OCI-LY1 (cell line): Measurements from ENCODE around the gene MECR.

Experiments
- H2AFZ ChIP-seq: fragments of 200-600 bp; sonication (generic), shearing (Covaris generic); 2 replicates; pipeline ENCODE4 v1.6.0; 2014; ENCODE audit warnings: antibody characterized with exemption, mild to moderate bottlenecking, low read length
- H3F3A ChIP-seq: fragments of 200-600 bp; sonication (generic), shearing (Covaris generic); 2 replicates; pipeline ENCODE4 v1.6.0; 2014; ENCODE audit warnings: mild to moderate bottlenecking, antibody characterized with exemption, low read length, moderate library complexity; ENCODE audit not compliant: insufficient read depth
- H3K27ac ChIP-seq: fragments of 200-600 bp; sonication (generic); 2 replicates; pipeline ENCODE4 v1.5.1; 2014; ENCODE audit warnings: low read length, mixed run types, mild to moderate bottlenecking, low read depth; ENCODE audit not compliant: poor library complexity, severe bottlenecking
- H3K27me3 ChIP-seq: fragments of 200-600 bp; sonication (generic); 2 replicates; pipeline ENCODE4 v1.6.0; 2014; ENCODE audit warnings: antibody characterized with exemption, mild to moderate bottlenecking, low read length, moderate library complexity; ENCODE audit not compliant: insufficient read depth
- H3K36me3 ChIP-seq: fragments of 200-600 bp; sonication (generic); 2 replicates; pipeline ENCODE4 v1.6.1; 2014; ENCODE audit warnings: mild to moderate bottlenecking, antibody characterized with exemption, low read length, moderate library complexity, mixed read lengths; ENCODE audit not compliant: insufficient read depth
- H3K4me1 ChIP-seq: fragments of 200-600 bp; sonication (generic); 2 replicates; pipeline ENCODE4 v1.5.1; 2014; ENCODE audit warnings: mild to moderate bottlenecking, low read length, moderate library complexity; ENCODE audit not compliant: insufficient read depth, severe bottlenecking
- H3K4me2 ChIP-seq: fragments of 200-600 bp; sonication (generic), shearing (Covaris generic); 2 replicates; pipeline ENCODE4 v1.6.1; 2014; ENCODE audit warnings: low read length
- H3K4me3 ChIP-seq: fragments of 200-600 bp; sonication (generic); 2 replicates; pipeline ENCODE4 v1.5.1; 2014; ENCODE audit warnings: low read length, low read depth, mild to moderate bottlenecking, mixed read lengths; ENCODE audit not compliant: poor library complexity, severe bottlenecking
- H3K79me2 ChIP-seq: fragments of 200-600 bp; shearing (Covaris generic); 2 replicates; pipeline ENCODE4 v1.6.1; 2016; ENCODE audit warnings: mixed run types, low read length, mixed read lengths; ENCODE audit not compliant: insufficient read depth
- H3K9ac ChIP-seq: fragments of 200-600 bp; sonication (generic), shearing (Covaris generic); 2 replicates; pipeline ENCODE4 v1.6.1; 2014; ENCODE audit warnings: mild to moderate bottlenecking, low read length, mixed read lengths
- H3K9me2 ChIP-seq: fragments of 200-600 bp; sonication (generic), shearing (Covaris generic); 2 replicates; pipeline ENCODE4 v1.6.1; 2014; ENCODE audit warnings: low read depth, mild to moderate bottlenecking, low read length, mixed read lengths
- H3K9me3 ChIP-seq: fragments of 200-600 bp; shearing (Covaris generic); 2 replicates; pipeline ENCODE4 v1.6.1; 2014; ENCODE audit warnings: low read length, mixed read lengths
- H4K20me1 ChIP-seq: fragments of 200-600 bp; sonication (generic), shearing (Covaris generic); 2 replicates; pipeline ENCODE4 v1.6.0; 2016; ENCODE audit warnings: mild to moderate bottlenecking, low read length; ENCODE audit not compliant: insufficient read depth
- EZH2 ChIP-seq: fragments of 200-600 bp; sonication (generic), shearing (Covaris generic); IDR thresholded peaks from 2 replicates; pipeline ENCODE4 v1.8.0; 2017; ENCODE audit warnings: borderline replicate concordance, mixed run types, mild to moderate bottlenecking, antibody characterized with exemption, low read length, moderate library complexity, mixed read lengths
- TF ChIP-seq, protein P1 (sequence below): fragments of 200-600 bp; sonication (generic), shearing (Covaris generic); IDR thresholded peaks from 2 replicates; pipeline ENCODE4 v1.5.1; 2017; ENCODE audit warnings: mild to moderate bottlenecking, antibody characterized with exemption, low read length, moderate library complexity, mixed read lengths

MECR gene

DNA sequence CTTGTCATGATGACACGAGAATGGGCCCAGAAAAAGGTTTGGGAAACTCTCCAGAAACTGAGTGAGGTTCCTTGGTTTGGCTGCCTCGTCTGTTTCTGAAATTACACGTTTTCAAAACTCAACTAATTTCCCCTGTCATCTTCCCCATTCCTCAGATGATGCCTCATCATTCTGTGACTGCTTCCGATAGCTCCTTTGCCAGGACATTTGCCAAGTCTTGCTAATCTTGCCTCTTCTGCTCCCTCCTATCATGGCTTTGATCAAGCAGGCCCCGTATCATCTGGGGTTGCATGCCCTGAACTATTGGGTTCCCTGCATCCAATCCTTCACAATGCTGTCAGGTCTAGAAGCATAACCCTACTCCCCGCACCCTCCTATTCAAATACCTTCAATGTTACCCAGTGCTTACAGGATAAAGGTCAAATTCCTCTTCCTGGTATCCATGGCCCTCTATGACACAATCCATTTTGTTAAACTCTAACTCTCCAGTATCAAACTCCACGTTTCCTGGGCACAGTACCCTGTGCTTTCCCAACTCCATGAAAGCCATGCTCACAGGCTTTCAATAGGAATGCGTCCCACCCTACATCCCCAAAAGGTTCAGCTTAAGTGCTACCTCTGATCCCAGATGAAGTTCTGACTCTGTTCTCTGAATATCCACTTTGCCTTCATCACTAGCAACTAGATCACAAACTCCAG, 84.8 kb downstream of the MECR start:
- Histone ChIP-seq H3K79me2 (no peaks in the 10 kb centered on the region), H3K36me3 (peaks cover 62% of the 10 kb centered on the region), H3K27me3 (no peaks in the 10 kb centered on the region), H3K9me2 (no peaks in the 10 kb centered on the region), H3K4me1 (no peaks in the 10 kb centered on the region), H4K20me1 (no peaks in the 10 kb centered on the region), H3F3A (no peaks in the 10 kb centered on the region; the same call in 1 of the 2 replicates), H3K27ac (no peak overlapping the region), H3K4me2 (no peak overlapping the region), H3K9me3 (no peaks in the 10 kb centered on the region), H3K4me3 (no peak overlapping the region), H2AFZ (no peak overlapping the region), H3K9ac (no peak overlapping the region)
- no peak for TF ChIP-seq EZH2
- TF ChIP-seq, protein P1, sequence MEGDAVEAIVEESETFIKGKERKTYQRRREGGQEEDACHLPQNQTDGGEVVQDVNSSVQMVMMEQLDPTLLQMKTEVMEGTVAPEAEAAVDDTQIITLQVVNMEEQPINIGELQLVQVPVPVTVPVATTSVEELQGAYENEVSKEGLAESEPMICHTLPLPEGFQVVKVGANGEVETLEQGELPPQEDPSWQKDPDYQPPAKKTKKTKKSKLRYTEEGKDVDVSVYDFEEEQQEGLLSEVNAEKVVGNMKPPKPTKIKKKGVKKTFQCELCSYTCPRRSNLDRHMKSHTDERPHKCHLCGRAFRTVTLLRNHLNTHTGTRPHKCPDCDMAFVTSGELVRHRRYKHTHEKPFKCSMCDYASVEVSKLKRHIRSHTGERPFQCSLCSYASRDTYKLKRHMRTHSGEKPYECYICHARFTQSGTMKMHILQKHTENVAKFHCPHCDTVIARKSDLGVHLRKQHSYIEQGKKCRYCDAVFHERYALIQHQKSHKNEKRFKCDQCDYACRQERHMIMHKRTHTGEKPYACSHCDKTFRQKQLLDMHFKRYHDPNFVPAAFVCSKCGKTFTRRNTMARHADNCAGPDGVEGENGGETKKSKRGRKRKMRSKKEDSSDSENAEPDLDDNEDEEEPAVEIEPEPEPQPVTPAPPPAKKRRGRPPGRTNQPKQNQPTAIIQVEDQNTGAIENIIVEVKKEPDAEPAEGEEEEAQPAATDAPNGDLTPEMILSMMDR, result no peak

DNA sequence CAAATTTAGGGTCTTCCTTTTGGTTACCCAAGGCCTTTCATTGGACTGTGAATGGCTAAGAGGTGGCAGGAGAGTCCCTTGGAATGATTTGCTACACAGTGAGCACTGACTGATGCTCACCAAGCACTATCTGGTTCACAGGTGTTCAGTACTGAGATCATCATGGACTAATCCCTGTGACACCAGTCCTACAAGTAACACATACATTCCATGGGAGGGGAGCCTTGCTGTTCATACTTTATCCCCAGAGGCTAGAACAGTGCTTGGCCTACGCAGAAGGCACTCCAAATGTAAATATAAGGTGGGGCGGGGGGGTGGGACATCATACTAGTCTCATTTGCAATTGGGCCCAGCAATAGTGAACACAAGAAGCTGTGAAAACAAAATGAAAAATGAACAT, 86.6 kb downstream of the MECR start:
- peaks cover 47% of the 10 kb centered on the region for H3K36me3 ChIP-seq
- no peaks in the 10 kb centered on the region for H3K9me3 ChIP-seq
- H3K27ac ChIP-seq, result no peak overlapping the region
- H3K79me2 ChIP-seq, result no peaks in the 10 kb centered on the region
- H3K4me2 ChIP-seq, result no peak overlapping the region
- H3K9ac ChIP-seq, result no peak overlapping the region
- no peak overlapping the region for H3K4me3 ChIP-seq
- H3K9me2 ChIP-seq, result no peaks in the 10 kb centered on the region
- no peak overlapping the region for H2AFZ ChIP-seq
- TF ChIP-seq EZH2, result no peak
- TF ChIP-seq, protein P1, result no peak
- H3K4me1 ChIP-seq, result no peaks in the 10 kb centered on the region
- H3K27me3 ChIP-seq, result no peaks in the 10 kb centered on the region
- no peaks in the 10 kb centered on the region for H4K20me1 ChIP-seq
- no peaks in the 10 kb centered on the region; the same call in 1 of the 2 replicates for H3F3A ChIP-seq

DNA sequence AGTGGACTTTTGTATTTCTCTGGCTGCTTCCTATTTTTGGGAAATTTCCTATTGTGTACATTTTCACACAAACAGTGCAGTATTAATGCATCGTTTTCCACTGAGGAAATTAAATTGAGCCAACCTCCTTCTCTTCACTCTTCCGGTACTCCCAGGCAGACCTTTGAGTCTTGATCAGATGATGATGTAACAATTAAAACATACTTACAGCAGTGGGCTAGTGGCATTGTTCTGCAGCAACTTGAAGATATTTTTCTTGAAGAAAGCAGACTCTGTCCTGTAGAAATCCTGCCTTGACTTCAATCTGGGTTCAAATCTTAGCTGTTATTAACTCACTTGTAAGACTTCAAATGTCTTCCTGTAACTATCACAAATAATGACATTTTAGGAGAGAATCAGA, 88.0 kb downstream of the MECR start:
- no peak overlapping the region for H3K9ac ChIP-seq
- H3K4me1 ChIP-seq, result no peaks in the 10 kb centered on the region
- H3K27ac ChIP-seq, result no peak overlapping the region
- no peaks in the 10 kb centered on the region for H3K79me2 ChIP-seq
- no peaks in the 10 kb centered on the region for H3K27me3 ChIP-seq
- H3K4me2 ChIP-seq, result no peak overlapping the region
- H3K9me3 ChIP-seq, result no peaks in the 10 kb centered on the region
- peaks cover 32% of the 10 kb centered on the region for H3K36me3 ChIP-seq
- no peaks in the 10 kb centered on the region for H4K20me1 ChIP-seq
- H3K4me3 ChIP-seq, result no peak overlapping the region
- TF ChIP-seq EZH2, result no peak
- H3F3A ChIP-seq, result no peaks in the 10 kb centered on the region; the same call in 1 of the 2 replicates
- H2AFZ ChIP-seq, result no peak overlapping the region
- H3K9me2 ChIP-seq, result no peaks in the 10 kb centered on the region
